ENCODE measurements around the gene RAD51AP1.

The RAD51AP1 gene

GRCh38 chr12:4553943-4554342 lies 15.3 kb downstream of the RAD51AP1 start:
- DNase-seq = no peak

DNA sequence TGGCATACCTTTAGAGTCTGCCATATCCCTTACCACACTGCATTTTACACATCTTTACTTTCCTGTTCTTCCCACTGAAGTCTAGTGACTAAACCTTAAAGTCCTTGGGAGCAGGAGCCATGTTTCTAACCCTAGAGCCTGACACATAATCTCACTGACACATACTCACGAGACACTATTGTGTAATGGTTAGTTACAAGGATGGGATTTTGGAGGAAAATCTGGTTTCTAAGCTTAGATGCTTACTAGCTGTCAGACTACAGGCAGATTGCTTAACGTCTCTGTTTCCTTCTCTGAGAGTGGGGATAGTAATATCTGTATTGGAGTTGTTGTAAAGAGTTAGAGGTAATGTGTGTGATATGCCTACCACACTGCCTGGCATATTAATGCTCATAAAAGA lies 17.1 kb downstream of the RAD51AP1 start:
- DNase-seq = no peak

DNA sequence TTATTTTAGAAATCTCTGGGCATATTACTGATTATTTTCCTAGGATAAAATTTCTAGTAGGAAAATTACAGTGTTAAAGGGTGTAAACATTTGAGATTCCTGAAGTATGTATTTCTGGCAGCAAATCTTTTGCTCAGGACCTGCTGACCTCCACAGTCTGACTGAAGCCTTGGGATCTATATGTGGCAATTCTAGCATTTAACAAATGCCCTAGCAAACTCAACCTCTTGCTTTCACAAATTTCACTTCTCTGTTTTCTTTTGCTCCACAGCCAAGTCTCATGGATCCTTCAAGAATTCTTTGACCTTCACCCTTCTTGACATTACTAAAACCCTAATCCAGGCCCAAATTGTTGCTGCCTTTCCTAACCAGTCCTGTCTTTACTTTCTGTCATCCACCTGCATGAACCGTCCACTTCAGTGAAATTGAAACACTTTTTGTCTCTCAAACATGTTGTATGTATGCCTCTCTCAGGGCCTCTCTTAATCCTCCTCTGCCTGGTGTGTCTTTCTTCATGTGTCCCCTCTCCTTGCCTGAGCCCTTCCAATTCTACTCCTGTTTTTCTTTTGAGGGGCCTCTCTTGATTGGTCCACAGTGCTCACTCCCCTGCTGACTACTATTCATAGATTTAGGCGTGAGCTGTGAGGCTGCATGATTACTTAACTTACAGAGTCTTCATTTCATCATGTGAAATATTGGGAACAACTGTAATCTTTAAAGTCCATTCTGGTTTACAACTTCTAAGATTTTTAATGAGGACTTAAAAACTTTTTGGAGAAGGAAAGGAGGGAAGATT lies 18.2 kb downstream of the RAD51AP1 start:
- DNase-seq = no peak

GRCh38 chr12:4557586-4557985 lies 18.9 kb downstream of the RAD51AP1 start:
- no peak for DNase-seq

- DNase-seq = no peak
Observed at GRCh38 chr12:4558171-4558570, 19.5 kb downstream of the RAD51AP1 start.

- DNase-seq = peak; percentile 85
Observed at GRCh38 chr12:4562034-4562657, 23.5 kb downstream of the RAD51AP1 start, which contains the start of gene DYRK4. DYRK4 (plus strand) TSS chr12:4562208; CDS start chr12:4562246, 38 bp downstream.

- DNase-seq = no peak
Observed at GRCh38 chr12:4563336-4563735, 24.6 kb downstream of the RAD51AP1 start.

DNA sequence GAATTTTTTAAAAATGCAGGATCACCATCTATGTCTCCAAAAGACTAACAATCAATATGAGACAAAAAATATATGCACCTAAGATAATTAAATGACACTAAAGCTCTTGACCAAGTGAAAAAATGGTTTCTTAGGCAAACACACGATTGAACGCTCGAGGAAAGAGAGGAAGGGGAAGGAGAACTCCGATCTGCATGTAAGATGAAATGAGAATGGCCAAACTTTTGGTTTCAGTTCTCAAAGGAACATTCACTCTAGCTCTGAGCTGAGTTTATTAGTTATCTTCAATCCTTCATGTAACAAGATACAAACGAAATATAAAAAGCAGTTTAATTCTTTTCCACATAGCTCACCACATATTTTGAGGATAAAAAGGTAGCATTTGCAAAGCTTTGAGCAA lies 26.1 kb downstream of the RAD51AP1 start:
- no peak for DNase-seq

DNA sequence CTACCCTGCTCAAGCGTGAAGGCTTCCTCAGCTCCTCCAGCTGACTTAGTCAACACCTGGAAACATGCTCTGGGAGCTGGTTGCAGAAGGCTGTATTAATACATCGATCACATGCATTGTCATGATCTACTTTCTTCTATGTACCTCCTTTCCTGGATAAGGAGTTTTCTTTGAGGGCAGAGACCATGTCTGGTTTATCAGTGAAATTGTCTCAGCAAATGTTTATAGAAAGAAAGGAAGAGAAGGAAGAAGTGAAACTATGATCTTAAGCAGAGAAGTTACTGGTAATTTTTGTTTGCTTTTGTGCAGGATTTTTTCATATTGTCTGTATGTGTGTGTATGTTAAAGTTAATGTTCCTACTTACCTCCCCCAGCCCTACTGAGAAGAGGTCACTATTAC lies 27.8 kb downstream of the RAD51AP1 start:
- DNase-seq = no peak

DNA sequence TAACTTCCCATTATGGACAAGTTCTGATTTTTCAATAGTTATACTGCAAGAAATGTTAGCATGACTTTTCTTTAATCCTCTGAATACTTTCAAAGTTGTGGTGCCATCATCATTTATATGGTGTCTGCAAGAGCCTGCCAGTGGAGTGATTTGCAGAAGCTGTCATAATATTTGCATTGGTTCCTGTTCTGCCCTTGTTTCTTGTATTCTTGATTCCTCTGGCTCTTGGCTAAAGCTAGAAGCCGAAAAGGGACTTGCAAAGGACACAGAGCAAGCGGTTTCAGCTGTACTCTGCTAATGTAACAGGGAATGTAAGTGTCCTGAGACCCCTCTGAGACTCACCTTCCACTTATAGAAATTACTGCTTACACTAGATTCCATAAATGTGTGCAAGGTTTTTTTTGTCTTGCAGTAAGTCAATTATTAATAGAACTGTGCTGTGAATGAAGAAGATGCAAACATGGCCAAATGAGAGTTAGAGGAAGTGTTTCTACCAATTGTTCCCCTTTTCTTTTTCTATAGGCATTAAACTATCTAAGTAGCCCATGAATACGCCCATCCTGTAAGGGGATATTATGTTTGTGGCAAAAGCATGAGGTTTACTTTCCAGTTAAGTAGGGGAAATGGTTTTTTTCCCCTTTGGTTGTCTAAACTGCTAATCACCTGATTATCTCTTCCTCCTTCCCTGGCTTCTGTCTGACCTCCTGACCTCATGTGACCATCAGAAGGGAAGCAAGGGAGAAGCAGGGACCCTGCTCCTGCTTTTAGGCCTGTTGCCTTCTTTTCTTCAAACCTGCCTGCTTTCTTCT lies 28.6 kb downstream of the RAD51AP1 start:
- no peak for DNase-seq

DNA sequence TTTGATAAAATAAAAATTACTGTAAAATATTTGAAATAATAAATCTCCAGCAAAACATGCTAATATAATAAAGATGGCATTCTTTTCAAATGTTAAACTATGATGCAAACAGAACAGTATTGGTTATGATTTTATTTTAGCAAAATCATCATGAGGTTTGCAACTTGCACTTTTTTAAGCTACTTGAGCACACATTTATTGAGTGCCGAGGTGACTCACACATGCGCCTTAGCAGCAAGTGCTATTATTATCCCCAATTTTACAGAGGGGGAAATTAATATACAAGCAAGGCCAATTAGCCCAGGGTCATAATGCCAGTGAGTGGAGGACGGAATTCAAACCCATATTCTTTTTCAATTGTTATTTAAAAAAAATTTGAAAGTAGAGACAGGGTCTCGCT lies 30.6 kb downstream of the RAD51AP1 start:
- no peak for DNase-seq

DNA sequence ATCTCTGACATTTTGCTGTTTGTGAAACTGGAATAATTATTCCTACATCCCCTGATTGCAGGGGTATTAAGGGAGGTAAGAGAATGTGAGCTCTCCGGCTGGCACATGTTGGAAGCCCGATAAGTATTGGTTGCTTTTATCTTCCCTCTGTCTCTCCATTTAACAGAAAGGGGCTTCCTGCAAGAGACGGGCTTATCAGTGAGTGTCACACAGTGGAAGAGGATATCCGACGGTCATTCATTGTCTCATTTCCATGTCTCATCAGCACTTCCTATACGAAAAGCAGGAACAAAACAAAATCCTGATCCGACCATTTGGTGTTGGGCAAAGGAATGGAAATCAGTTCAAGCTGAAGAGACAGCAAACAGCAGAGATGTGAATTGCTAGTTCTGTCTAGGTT lies 34.0 kb downstream of the RAD51AP1 start:
- no peak for DNase-seq

GRCh38 chr12:4579305-4580102 lies 40.8 kb downstream of the RAD51AP1 start:
- DNase-seq = no peak

DNA sequence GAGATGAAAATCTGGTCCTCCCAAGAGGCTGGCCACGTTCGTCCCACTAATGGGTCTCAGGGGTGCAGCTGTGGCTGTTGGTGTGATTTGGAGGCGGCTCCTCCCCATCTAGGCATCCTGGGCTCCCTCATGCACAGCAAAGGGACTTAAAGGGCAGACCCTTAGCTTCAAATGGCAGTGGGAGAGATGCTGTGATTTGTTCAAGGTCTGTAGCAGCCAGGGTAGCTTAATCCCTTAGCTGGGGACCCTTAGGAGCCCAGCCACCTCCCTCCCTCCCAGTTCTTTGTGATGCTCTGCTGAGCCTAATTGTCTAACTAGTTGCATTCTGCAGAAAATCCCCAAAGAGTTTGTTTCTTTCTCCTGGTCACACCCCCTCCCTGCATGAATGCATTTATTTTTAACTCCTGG lies 41.6 kb downstream of the RAD51AP1 start:
- DNase-seq = no peak

GRCh38 chr12:4584281-4584680 lies 45.6 kb downstream of the RAD51AP1 start:
- DNase-seq = no peak

GRCh38 chr12:4584896-4585295 lies 46.2 kb downstream of the RAD51AP1 start:
- DNase-seq = no peak

GRCh38 chr12:4586500-4586899 lies 47.8 kb downstream of the RAD51AP1 start:
- no peak for DNase-seq

- DNase-seq = no peak
Observed at GRCh38 chr12:4587108-4587507, 48.4 kb downstream of the RAD51AP1 start.

DNA sequence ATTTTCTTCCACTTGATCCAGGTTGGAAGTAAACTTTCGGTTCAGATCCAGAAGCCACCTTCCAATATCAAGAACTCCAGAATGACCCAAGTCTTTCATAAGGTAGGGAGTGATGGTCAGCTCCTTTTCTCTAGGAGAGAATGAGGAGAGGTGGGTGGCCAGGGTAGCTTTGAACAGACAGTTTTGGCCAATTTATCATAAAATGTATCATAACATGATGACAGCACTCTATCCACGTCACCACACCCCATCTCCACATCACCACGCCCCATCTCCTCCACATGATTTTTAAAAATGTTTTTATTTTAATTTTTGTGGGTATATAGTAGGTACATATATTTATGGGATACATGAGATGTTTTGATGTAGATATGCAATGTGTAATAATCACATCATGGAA lies 50.2 kb downstream of the RAD51AP1 start:
- DNase-seq = no peak

GRCh38 chr12:4589941-4590340 lies 51.3 kb downstream of the RAD51AP1 start:
- DNase-seq = no peak

DNA sequence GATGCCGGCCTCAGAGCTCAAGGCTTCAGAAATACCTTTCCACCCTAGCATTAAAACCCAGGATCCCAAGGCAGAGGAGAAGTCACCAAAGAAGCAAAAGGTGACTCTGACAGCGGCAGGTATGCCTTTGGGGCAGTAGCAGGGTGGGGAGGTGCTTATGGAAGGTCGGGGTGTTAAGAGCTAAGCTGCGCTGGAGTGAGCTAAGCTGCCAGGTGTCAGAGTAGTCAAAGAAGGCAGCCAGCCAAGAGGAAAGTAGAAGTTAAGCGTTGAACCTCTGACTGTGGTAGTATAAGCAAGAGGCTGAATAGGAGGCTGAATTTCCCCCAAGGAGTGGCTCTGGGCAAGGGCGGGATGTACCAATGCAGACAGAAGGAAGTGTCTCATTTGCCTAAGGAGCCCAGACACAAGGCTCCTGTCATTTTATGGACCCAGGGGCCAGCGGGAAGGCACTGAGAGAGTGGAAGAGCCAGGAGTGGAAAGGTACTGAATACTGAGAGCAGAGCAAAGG lies 52.5 kb downstream of the RAD51AP1 start:
- no peak for DNase-seq

DNA sequence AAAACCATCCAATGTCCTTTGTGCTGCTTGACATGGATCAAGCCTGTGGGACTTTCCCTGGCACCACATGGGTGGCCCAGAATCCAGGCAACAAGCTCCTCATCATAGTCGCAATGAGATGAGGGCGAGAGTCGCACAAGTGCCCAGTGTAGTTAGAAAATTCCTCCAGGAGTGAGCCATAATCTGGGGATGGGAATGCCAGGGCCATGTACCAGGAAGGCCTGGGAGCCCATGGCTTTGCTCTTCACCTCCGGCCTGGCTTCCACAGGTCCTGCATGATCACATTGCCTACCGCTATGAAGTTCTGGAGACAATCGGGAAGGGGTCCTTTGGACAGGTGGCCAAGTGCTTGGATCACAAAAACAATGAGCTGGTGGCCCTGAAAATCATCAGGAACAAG lies 57.2 kb downstream of the RAD51AP1 start:
- DNase-seq = no peak

- no peak for DNase-seq
Observed at GRCh38 chr12:4603421-4603820, 64.7 kb downstream of the RAD51AP1 start.
